ENCODE measurements around the gene RTL5. TPM values are rescaled to one million over a fixed set of nuclear protein-coding genes. Genes with fewer than 3 reads are reported as not detected.
"Not testable (repeated sequence)": the region's sequence is repeated elsewhere in the genome, so short reads cannot be mapped to it uniquely, and the experiment has no call there.

The RTL5 gene
- 5.1 TPM for total RNA-seq (ENCODE audit: insufficient read depth, low replicate concordance)

DNA sequence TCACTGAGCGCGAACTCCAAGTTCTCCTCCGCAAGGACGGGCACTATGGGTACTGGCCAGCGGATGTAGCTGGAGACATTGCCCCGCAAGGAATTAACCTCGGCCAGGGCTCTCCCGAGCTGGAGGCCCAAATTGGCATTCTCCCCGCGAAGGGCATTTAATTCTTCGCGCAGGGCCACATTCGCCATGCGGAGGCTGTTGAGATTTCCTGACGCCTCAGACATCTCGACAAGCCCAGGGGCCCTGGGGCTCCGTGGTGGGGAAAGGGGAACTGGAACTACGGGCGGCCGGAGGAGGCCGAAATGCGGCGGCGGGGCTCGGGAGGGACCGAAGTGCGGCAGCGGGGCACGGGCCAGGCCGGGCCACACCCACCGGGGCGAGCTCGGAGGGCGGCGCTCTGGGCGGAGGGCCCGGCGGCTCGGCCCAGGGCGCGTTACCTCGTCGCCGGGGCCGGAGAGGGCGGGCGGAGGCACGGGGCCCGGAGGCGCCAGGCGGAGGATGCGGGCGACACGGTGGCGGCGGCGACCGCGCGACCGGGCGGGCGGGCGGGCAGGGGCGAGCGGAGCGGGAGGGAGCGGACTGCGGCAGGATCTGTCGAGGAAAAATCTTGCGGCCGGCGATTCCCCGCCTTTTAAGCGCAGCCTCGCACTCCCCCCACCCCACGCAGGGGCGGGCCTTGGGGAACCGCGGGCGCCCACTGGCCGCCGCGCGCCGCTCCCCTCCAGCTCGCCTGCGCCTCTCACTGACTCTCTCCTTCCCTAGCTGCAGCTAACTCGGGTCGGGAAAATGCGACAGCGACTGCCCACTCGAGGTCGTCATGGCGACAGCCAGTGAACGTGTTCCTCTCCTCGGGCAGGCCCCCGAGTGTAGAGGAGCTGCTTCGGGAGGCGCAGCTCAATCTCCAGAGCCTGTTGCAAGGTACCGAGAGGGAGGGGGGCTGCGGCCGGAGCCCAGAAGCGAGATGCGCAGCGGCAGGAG lies at the start of gene RTL5:
RTL5 (minus strand) TSS at position 599 of the 978 bp plus-strand sequence.
- peak; percentile 96 for DNase-seq (ENCODE audit: low spot score)

DNA sequence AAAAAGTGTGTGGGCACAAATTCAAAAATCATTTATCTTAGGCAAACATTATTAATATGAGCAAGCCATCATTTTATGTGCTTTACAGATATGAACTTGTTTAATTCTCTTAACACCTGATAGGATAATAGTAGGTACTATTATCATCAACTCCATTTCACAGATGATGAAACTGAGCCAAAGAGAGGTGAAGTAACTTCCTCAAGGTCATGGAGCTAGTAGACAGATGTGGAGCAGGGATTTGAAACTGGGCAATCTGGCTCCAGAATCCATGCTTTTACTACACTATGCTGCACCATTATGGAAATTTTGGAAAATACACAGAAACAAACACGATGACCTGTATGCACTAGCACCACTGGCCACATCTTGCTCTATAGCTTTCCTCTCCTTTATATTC lies 48.8 kb upstream of the RTL5 start:
- DNase-seq (ENCODE audit: low spot score): no peak

DNA sequence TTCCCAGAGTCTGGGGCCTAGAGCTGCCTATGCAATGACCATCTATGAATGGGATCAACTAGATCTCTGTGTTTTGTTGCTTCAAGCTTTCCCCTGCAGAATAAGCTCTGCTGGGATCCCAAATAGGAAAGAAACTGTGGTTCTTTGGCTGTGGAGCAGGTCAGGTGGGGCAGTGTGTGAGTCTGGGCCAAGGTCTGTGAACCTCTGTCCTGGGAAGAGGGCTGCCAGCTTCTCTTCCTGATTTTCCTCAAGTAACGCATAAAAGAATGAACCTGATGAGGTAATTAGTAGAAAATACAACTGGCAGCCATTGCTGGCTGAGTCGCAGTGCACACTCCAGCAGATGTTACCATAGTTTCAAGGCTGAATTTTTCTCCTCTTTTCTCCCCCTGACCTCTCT lies 45.3 kb upstream of the RTL5 start:
- DNase-seq (ENCODE audit: low spot score): no peak

DNA sequence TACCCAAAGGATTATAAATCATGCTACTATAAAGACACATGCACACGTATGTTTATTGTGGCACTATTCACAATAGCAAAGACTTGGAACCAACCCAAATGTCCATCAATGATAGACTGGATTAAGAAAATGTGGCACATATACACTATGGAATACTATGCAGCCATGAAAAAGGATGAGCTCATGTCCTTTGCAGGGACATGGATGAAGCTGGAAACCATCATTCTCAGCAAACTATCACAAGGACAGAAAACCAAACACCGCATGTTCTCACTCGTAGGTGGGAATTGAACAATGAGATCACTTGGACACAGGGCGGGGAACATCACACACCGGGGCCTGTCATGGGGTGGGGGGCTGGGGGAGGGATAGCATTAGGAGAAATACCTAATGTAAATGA lies 44.6 kb upstream of the RTL5 start:
- not testable (repeated sequence) for DNase-seq (ENCODE audit: low spot score)

DNA sequence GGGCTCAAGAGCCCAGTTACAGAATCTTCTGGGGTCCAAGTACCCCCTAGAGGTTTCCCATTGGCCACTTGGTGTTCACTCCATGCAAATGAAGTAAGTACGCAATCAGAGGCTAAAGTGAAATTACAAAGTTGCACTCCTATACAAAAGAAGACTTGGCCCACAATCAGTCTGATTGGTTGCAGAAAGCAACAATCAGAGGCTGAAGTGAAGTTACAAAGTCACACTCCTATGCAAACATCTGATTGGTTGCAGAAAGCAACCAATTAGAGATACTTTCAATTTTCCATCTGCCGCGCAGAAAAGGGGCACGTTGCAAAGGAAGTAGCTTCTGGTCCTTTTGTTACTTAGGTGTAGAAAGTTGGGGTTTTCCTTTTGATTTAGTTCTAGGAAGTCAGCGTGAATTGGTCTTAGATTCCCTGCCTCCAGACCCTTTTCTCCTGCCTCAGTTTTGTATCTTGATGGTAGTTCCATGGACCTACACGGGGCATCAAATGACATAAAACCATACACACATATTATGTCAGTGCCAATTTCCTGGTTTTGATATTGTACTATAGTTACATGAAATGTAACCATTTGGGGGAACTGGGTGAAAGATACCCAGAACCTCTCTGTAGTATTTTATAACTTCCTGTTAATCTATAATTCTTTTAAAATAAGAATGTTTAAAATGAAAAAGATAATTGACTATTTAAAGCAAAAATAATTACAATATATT lies 37.5 kb upstream of the RTL5 start:
- no peak for DNase-seq (ENCODE audit: low spot score)

DNA sequence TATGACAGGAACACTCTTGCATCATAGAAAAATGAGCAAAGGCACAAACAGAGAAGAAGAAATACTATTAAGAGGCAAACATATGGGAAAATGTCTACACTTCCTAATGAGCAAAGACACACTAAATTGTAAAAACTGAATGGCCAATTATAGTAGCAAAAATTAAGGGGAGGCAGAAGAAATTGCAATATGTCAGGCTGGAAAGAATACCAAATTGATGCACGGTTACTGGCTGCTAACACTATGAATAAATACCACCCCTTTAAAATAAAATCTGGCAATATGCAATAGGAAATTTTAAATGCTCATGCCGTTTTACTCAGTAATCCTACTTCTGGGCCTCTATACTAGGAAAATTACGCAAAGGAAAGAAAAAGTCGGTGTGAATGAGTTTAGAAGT lies 33.8 kb upstream of the RTL5 start:
- no peak for DNase-seq (ENCODE audit: low spot score)

DNA sequence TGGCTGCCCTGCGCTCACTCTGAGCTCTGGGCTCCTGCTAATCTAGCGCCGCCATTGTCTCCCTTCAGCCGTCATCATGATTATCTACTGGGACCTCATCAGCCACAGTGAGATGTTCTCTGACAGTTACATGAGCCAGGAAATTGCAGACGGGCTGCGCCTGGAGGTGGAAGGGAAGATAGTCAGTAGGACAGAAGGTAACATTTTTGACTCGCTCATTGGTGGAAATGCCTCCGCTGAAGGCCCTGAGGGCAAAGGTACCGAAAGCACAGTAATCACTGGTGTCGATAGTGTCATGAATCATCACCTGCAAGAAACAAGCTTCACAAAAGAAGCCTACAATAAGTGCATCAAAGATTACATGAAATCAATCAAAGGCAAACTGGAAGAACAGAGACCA lies 28.1 kb upstream of the RTL5 start:
- no peak for DNase-seq (ENCODE audit: low spot score)

DNA sequence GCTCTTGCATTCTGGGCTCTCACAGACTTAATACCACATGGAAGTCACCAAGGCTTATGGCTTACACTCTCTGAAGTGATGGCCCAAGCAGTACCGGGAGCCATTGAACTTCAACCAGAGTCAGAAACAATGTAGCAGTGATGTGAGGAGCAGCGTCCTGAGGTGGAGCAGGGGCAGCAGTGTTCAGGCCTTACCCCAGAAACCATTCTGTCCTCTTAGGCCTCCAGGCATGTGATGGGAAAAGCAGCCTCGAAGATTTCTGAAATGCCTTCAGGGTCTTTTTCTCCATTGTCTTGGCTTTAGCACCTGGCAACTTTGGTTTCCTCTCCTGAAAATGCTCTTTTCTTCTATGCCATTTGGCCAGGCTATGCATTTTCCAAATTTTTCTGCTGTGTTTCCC lies 27.1 kb upstream of the RTL5 start:
- no peak for DNase-seq (ENCODE audit: low spot score)

DNA sequence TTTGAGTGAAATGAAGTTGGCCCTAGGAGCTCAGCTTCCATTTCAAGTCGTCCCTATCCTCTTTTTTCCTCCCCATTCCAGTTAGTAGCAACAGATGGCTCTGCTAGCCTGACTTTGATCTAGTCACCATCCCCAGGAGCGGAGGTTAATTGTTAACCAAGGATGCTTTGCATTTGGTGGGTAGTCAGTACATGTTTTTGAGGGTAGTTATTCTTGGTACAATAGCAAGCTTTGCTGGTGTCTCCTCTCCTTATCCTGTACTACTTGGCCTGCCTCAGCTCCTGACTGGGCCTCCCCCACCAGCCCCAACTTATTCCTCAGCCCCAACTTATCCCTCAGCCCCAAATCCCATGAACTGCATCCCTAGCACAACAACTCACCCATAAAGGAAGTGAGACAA lies 14.8 kb upstream of the RTL5 start:
- DNase-seq (ENCODE audit: low spot score): no peak

DNA sequence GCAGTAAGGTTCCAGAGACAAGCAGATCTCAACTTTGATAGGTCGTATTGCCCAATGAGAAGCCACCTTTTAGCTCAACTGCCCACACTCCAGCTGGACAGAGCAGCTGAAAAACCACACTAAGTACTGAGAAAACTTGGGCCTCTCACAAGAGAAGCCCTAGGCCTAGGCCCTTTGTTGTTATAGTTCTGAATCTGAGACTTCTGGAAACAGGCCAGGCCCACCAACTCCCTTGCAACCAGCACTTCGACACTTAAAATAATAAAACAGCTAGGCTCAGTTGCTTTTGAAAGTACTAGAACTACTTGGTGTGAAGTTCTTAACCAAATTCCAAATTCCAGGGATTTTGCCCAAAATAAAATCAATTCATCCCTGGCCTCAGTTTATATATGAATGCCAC lies 13.5 kb upstream of the RTL5 start:
- DNase-seq (ENCODE audit: low spot score): no peak

DNA sequence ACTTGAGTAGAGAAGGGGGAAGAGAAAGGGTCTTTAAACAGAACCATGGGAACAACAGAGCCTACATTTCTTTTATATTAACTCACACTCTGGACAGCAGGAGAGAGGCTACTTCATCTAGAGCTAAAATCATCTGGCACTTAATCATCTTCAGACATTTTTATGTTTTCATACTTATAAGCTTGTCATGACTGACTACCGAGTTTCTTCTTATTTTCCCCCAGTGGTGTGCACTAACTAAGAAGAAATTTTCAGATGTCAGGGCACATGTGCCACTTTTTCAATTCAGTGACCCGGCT lies 11.8 kb upstream of the RTL5 start:
- DNase-seq (ENCODE audit: low spot score): peak; percentile 24

DNA sequence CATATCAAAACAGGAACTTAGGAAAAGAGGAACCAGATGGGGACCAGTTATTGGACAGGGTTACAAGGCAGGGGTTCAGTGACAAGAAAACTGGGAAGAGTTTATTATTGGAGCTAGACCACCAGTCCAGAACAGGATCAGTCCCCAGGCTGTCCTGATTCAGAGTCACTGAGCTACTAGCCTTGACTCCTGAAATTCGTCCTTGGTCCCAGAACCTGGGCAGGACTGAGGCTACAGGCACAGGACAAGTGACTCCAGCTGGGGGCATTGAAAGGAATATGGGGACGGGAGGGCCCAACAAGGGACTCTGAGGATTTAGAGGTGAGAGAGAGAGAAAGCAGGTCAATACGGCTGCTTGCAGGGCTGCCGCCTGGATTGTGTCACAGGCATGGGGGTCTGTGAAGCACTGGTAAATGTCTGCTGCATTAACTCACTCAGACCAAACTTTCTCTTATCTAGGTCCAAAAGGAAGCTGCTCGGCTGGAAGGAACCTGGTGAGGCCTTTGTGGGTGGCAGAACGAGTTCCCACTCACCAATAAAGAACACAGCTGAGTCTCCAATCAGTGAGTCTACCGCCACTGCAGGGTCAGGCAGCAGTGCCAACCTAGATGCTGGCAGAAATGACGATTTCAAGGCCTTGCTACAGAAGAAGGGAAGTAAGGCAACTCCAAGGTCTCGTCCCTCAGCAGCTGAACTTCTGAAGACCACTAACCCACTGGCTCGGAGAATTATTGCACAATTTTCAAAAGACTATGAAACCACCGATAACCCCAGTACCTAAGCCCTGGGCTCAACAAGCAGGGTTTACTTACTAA lies 11.3 kb upstream of the RTL5 start:
- DNase-seq (ENCODE audit: low spot score): peak; percentile 57

DNA sequence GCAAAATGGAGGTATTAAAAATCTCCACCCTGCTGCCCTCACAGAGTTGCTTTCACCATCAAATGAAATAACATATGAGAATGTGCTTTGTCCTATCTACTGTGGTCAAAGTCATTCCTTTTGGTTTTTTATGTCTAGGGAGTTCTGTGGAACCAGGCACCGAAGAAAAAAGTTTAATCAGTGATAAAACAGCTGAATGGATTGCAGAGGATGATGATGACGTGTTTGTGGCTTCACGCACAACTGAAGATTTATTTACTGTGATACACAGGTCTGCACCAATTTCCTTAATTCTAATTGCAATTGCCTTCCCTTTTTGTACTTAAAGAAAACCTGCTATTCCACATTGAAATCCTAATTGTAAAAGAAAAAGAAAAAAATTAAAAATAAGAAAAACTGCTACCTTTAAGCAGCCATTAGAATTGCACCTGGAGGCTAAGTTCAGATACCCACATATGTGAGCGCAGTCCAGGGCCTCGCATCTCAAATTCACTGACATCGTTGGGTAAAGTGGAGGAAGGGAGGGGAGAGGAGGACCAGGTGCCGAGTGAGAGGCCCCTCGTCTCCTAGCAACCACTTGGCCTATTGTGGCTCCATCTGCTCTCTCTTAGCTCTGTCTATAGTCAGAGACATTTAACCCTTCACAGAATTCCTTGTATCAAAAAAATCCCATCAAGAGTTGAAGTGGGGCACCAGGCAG lies 10.5 kb upstream of the RTL5 start:
- peak; percentile 52 for DNase-seq (ENCODE audit: low spot score)

DNA sequence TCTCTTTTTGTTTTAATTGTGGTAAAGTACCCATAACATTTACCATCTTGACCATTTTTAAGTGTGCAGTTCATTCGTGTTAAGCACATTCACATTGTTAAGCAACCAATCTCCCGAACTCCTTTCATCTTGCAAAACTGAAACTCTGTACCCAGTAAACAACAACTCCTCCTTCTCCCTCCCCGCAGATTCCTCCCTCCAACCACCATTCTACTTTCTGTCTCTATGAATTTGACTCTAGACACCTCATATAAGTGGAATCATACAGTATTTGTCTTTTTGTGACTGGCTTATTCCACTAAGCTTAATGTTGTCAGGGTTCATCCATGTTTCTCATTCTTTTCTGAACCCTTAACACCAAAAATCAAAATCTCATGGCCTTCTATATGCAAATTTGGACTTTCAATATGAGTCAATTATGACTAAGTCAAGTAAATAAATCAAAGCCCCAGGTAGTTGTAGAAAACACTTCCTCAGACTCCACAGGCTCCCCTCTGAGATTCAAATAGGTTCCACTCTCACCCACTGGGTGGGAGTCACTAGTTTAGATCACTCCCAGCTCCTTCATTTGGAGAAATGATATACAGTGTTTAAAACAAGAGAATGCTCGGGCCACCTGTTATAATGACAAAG lies 9.8 kb upstream of the RTL5 start:
- no peak for DNase-seq (ENCODE audit: low spot score)

DNA sequence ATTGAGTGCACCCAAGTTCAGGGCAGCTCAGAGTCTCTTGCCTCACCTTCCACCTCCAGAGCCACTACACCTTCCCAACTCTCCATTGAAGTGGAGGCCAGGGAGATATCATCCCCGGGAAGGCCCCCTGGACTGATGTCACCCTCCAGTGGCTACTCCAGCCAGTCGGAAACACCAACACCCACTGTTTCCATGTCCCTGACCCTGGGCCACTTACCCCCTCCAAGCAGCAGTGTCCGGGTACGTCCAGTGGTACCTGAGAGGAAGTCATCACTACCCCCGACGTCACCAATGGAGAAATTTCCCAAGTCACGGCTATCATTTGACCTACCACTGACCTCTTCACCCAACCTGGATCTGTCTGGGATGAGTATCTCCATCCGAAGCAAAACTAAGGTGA lies 7.8 kb upstream of the RTL5 start:
- no peak for DNase-seq (ENCODE audit: low spot score)

DNA sequence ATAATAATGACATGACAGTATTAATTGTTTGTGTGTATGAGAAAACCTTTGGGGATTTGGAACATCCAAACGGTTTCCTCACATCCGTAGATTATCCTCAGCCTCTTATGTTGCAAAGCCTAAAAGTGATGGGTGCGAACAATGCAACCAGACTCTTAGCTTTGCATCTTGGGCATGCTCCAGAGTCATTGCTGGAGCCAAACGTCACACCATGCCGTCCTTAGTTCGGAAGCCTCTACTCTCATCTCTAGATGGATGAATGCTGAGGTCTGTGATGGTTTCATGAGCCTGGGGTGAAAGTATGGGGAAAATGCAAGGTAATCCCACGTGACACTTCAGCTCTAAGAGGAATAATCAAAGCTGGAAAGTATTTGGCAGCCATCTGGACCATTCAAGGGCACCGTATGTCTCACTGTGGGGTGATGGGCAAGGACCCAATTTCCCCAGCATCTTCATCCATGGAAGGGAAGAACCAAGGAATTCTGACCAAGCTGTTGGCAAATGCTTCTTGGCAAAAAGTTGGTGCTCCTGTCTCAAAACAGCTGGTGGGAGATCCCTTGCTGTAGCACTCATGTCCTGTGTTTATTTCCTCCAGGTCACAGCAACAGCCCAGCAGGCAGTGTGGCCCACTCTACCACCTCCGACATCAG lies 6.3 kb upstream of the RTL5 start:
- no peak for DNase-seq (ENCODE audit: low spot score)

DNA sequence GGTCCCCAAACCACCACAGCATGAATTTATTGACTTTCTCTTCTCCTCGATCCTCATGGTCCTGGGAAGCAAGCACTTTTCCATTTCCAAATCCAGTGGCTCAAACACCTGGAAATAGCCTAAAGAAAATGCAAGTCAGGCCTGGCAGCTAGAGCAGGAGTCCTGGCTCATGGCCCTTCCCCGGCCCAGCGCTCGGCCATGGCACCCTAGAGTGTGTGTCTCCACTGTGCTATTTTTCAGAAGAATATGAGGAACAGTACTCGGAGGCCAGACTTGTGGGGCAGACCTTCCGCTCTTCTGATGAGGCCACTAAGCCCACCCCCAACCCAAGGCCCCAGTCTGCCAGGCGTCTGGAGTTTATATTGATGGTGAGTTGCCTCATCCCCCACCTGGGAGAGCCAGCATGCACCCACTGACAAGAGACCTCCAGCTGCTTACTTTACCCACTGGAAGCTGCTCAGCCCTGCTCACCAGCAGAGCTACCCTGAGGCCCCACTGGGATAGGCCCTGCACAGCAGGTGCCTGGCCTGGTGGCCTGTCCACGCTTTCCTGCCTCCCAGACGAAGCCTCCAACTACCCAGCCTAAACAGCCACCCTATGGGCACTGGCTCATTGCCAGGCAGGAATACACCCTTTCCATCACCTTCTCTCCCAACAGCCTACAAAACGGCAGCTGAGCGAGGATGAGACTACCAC lies 2.3 kb upstream of the RTL5 start:
- no peak for DNase-seq (ENCODE audit: low spot score)

DNA sequence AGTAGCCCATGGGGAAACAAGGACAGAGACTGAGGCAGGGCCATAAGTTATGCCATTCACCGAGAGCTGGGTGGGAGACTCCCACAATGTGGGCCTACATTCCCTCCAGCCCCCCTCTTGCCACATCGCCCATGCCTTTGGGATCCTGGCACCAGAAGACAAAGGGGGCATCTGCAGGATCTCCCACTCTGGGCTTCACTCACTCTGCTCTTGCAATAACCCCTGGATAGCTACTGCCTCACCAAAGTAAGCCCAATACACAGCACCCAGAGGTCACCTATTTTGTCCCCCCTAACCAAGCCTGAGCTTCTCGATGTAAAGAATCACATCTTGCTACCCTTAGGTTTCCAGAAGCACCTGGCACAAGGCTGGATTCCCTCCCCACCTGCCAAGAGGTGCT lies 741 bp upstream of the RTL5 start:
- no peak for DNase-seq (ENCODE audit: low spot score)

DNA sequence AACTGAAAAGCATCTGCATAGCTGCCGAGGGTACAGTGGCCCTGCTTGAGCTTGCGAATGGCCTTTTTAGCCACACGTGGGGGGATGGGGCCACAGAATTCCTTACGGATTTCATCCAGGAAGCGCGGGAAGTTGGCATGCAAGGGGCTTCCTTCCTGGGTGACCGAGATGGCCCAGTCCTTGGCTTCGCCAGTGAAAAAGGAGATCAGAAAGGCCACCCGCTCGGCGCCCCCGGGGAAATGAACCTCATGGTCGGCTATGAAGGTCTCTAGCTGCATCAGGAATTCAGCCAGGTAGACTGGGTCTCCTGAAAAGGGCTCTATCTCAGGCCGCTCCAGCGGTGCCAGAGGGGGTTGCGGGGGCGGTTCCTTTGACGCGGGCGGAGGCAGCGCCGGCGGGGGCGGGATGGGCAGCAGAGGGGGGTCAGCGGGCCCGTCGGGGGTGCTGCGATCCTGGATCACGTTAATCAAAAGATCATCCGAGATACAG lies 909 bp downstream of the RTL5 start:
- DNase-seq (ENCODE audit: low spot score): no peak
